ENCODE data around the gene KCNIP1.

The KCNIP1 gene

GRCh38 chr5:170524576-170524975 lies 20.8 kb downstream of the KCNIP1 start:
- no peak for DNase-seq
- H3K27ac Mint-ChIP-seq, result no peak overlapping the region
- no peaks in the 10 kb centered on the region for H3K9me3 Mint-ChIP-seq
- no peak overlapping the region for H3K4me3 Mint-ChIP-seq
- no peaks in the 10 kb centered on the region for H3K4me1 Mint-ChIP-seq
- no peaks in the 10 kb centered on the region for H3K36me3 Mint-ChIP-seq
- no peak for ATAC-seq (replicated peaks)
- H3K27me3 Mint-ChIP-seq, result peaks cover 11 to 16% of the 10 kb centered on the region in 2 donors

- DNase-seq (no peak), ATAC-seq (replicated peaks) (no peak)
- Mint-ChIP-seq H3K27ac (no peak overlapping the region), H3K36me3 (no peaks in the 10 kb centered on the region), H3K27me3 (peaks cover 11 to 16% of the 10 kb centered on the region in 2 donors), H3K9me3 (no peaks in the 10 kb centered on the region), H3K4me3 (no peak overlapping the region), H3K4me1 (no peaks in the 10 kb centered on the region)
Measured at GRCh38 chr5:170525470-170526211, 21.8 kb downstream of the KCNIP1 start.

GRCh38 chr5:170527991-170528390 lies 24.2 kb downstream of the KCNIP1 start:
- Mint-ChIP-seq H3K27me3 (peaks cover 19 to 27% of the 10 kb centered on the region in 2 donors), H3K4me3 (no peak overlapping the region), H3K9me3 (no peaks in the 10 kb centered on the region), H3K36me3 (no peaks in the 10 kb centered on the region), H3K4me1 (no peaks in the 10 kb centered on the region), H3K27ac (no peak overlapping the region)
- DNase-seq (no peak), ATAC-seq (replicated peaks) (no peak)

GRCh38 chr5:170528976-170529375 lies 25.2 kb downstream of the KCNIP1 start:
- no peak for DNase-seq
- H3K27me3 Mint-ChIP-seq, result peaks cover 15 to 25% of the 10 kb centered on the region in 2 donors
- no peaks in the 10 kb centered on the region for H3K9me3 Mint-ChIP-seq
- no peak overlapping the region for H3K27ac Mint-ChIP-seq
- H3K36me3 Mint-ChIP-seq, result no peaks in the 10 kb centered on the region
- no peak for ATAC-seq (replicated peaks)
- no peaks in the 10 kb centered on the region for H3K4me1 Mint-ChIP-seq
- no peak overlapping the region for H3K4me3 Mint-ChIP-seq

- ATAC-seq (replicated peaks), result no peak
- Mint-ChIP-seq H3K36me3 (no peaks in the 10 kb centered on the region), H3K4me1 (peaks cover 0 to 2% of the 10 kb centered on the region in 2 donors), H3K9me3 (no peaks in the 10 kb centered on the region), H3K27me3 (peaks cover 23 to 28% of the 10 kb centered on the region in 2 donors), H3K4me3 (no peak overlapping the region), H3K27ac (no peak overlapping the region)
- no peak for DNase-seq
Measured at GRCh38 chr5:170532935-170533334, 29.1 kb downstream of the KCNIP1 start.

GRCh38 chr5:170533383-170533782 lies 29.6 kb downstream of the KCNIP1 start:
- DNase-seq (no peak), ATAC-seq (replicated peaks) (no peak)
- H3K27ac Mint-ChIP-seq, result no peak overlapping the region
- H3K4me1 Mint-ChIP-seq, result peaks cover 0 to 2% of the 10 kb centered on the region in 2 donors
- H3K36me3 Mint-ChIP-seq, result no peaks in the 10 kb centered on the region
- H3K9me3 Mint-ChIP-seq, result no peaks in the 10 kb centered on the region
- H3K4me3 Mint-ChIP-seq, result no peak overlapping the region
- peaks cover 24 to 28% of the 10 kb centered on the region in 2 donors for H3K27me3 Mint-ChIP-seq

GRCh38 chr5:170534177-170534576 lies 30.4 kb downstream of the KCNIP1 start:
- no peaks in the 10 kb centered on the region for H3K36me3 Mint-ChIP-seq
- H3K4me1 Mint-ChIP-seq, result peaks cover 0 to 2% of the 10 kb centered on the region in 2 donors
- ATAC-seq (replicated peaks), result peak; percentile 44 to 54
- DNase-seq, result no peak
- no peak overlapping the region for H3K27ac Mint-ChIP-seq
- no peaks in the 10 kb centered on the region for H3K9me3 Mint-ChIP-seq
- peaks cover 26 to 33% of the 10 kb centered on the region in 2 donors for H3K27me3 Mint-ChIP-seq
- H3K4me3 Mint-ChIP-seq, result no peak overlapping the region

GRCh38 chr5:170534941-170535340 lies 31.1 kb downstream of the KCNIP1 start:
- H3K4me3 Mint-ChIP-seq, result no peak overlapping the region
- ATAC-seq (replicated peaks), result no peak
- H3K27me3 Mint-ChIP-seq, result peaks cover 30 to 37% of the 10 kb centered on the region in 2 donors
- peaks cover 0 to 5% of the 10 kb centered on the region in 2 donors for H3K4me1 Mint-ChIP-seq
- H3K9me3 Mint-ChIP-seq, result no peaks in the 10 kb centered on the region
- no peaks in the 10 kb centered on the region for H3K36me3 Mint-ChIP-seq
- H3K27ac Mint-ChIP-seq, result no peak overlapping the region
- DNase-seq, result no peak

GRCh38 chr5:170536525-170536924 lies 32.7 kb downstream of the KCNIP1 start:
- peaks cover 0 to 5% of the 10 kb centered on the region in 2 donors for H3K4me1 Mint-ChIP-seq
- H3K27me3 Mint-ChIP-seq, result peaks cover 33 to 37% of the 10 kb centered on the region in 2 donors
- H3K9me3 Mint-ChIP-seq, result no peaks in the 10 kb centered on the region
- ATAC-seq (replicated peaks) (no peak), DNase-seq (no peak)
- no peak overlapping the region for H3K4me3 Mint-ChIP-seq
- H3K36me3 Mint-ChIP-seq, result no peaks in the 10 kb centered on the region
- H3K27ac Mint-ChIP-seq, result no peak overlapping the region

- no peaks in the 10 kb centered on the region for H3K36me3 Mint-ChIP-seq
- DNase-seq (no peak), ATAC-seq (replicated peaks) (no peak)
- peaks cover 29 to 30% of the 10 kb centered on the region in 2 donors for H3K27me3 Mint-ChIP-seq
- H3K4me3 Mint-ChIP-seq, result no peak overlapping the region
- peaks cover 0 to 5% of the 10 kb centered on the region in 2 donors for H3K4me1 Mint-ChIP-seq
- H3K27ac Mint-ChIP-seq, result no peak overlapping the region
- no peaks in the 10 kb centered on the region for H3K9me3 Mint-ChIP-seq
Measured at GRCh38 chr5:170537451-170538095, 33.8 kb downstream of the KCNIP1 start.

GRCh38 chr5:170538096-170538465 lies 34.3 kb downstream of the KCNIP1 start:
- peaks cover 25 to 26% of the 10 kb centered on the region in 2 donors for H3K27me3 Mint-ChIP-seq
- peaks cover 0 to 5% of the 10 kb centered on the region in 2 donors for H3K4me1 Mint-ChIP-seq
- ATAC-seq (replicated peaks) (no peak), DNase-seq (no peak)
- H3K27ac Mint-ChIP-seq, result no peak overlapping the region
- H3K36me3 Mint-ChIP-seq, result no peaks in the 10 kb centered on the region
- H3K4me3 Mint-ChIP-seq, result no peak overlapping the region
- no peaks in the 10 kb centered on the region for H3K9me3 Mint-ChIP-seq

- ATAC-seq (replicated peaks) (no peak), DNase-seq (no peak)
- Mint-ChIP-seq H3K27me3 (peaks cover 22 to 25% of the 10 kb centered on the region in 2 donors), H3K36me3 (no peaks in the 10 kb centered on the region), H3K4me1 (peaks cover 0 to 5% of the 10 kb centered on the region in 2 donors), H3K27ac (no peak overlapping the region), H3K9me3 (no peaks in the 10 kb centered on the region), H3K4me3 (no peak overlapping the region)
Measured at GRCh38 chr5:170538696-170539586, 35.1 kb downstream of the KCNIP1 start.

GRCh38 chr5:170540271-170540670 lies 36.5 kb downstream of the KCNIP1 start:
- Mint-ChIP-seq H3K27me3 (peaks cover 22 to 23% of the 10 kb centered on the region in 2 donors), H3K4me1 (peaks cover 0 to 3% of the 10 kb centered on the region in 2 donors), H3K9me3 (peaks cover 5 to 7% of the 10 kb centered on the region in 2 donors), H3K36me3 (no peaks in the 10 kb centered on the region), H3K4me3 (no peak overlapping the region), H3K27ac (no peak overlapping the region)
- ATAC-seq (replicated peaks), result no peak
- DNase-seq, result no peak

- no peak overlapping the region for H3K4me3 Mint-ChIP-seq
- ATAC-seq (replicated peaks), result no peak
- DNase-seq, result no peak
- no peaks in the 10 kb centered on the region for H3K36me3 Mint-ChIP-seq
- no peak overlapping the region for H3K27ac Mint-ChIP-seq
- H3K4me1 Mint-ChIP-seq, result peaks cover 0 to 3% of the 10 kb centered on the region in 2 donors
- peaks cover 10 to 14% of the 10 kb centered on the region in 2 donors for H3K9me3 Mint-ChIP-seq
- H3K27me3 Mint-ChIP-seq, result peaks cover 24 to 28% of the 10 kb centered on the region in 2 donors
Measured at GRCh38 chr5:170541146-170541769, 37.4 kb downstream of the KCNIP1 start.

All from stimulated activated naive B cell treated with anti-CD40 and anti-IgM and Interleukin-4, amounts not matched to agents 10 μg/mL and 1 μg/mL and 100 μg/mL, for 72 hours (primary cell).